ENCODE data around the gene DCK. TPM values are rescaled to one million over a fixed set of nuclear protein-coding genes. Genes with fewer than 3 reads are reported as not detected.
"Not testable (repeated sequence)": the region's sequence is repeated elsewhere in the genome, so short reads cannot be mapped to it uniquely, and the experiment has no call there.

DCK gene
- total RNA-seq, 1 donor from 2014 or later: 35.6 TPM

- no peaks in the 10 kb centered on the region for H3K4me1 Mint-ChIP-seq (ENCODE audit: low read depth)
Measured at GRCh38 chr4:71049395-71049794, 55.9 kb downstream of the DCK start.

GRCh38 chr4:71050809-71051208, 57.4 kb downstream of the DCK start:
- peaks cover 4% of the 10 kb centered on the region for H3K9me3 Mint-ChIP-seq
- DNase-seq (ENCODE audit: low spot score): no peak
- intact Hi-C loops (cut with micrococcal nuclease): no loop called here
- no peaks in the 10 kb centered on the region for H3K36me3 Mint-ChIP-seq (ENCODE audit: low read depth)
- no peaks in the 10 kb centered on the region for H3K27me3 Mint-ChIP-seq (ENCODE audit: insufficient read depth)
- H3K4me1 Mint-ChIP-seq (ENCODE audit: low read depth): no peaks in the 10 kb centered on the region
- no peak overlapping the region for H3K27ac Mint-ChIP-seq
- H3K4me3 Mint-ChIP-seq: no peak overlapping the region

More at GRCh38 chr4:71049395-71049794, 55.9 kb downstream of the DCK start:
- intact Hi-C loops (cut with micrococcal nuclease): no loop called here
- Mint-ChIP-seq H3K27me3 (ENCODE audit: insufficient read depth) (no peaks in the 10 kb centered on the region), H3K36me3 (ENCODE audit: low read depth) (no peaks in the 10 kb centered on the region), H3K4me3 (no peak overlapping the region), H3K9me3 (peaks cover 4% of the 10 kb centered on the region), H3K27ac (no peak overlapping the region)
- no peak for DNase-seq (ENCODE audit: low spot score)

- DNase-seq (ENCODE audit: low spot score): no peak
- intact Hi-C loops (cut with micrococcal nuclease): no loop called here
- H3K36me3 Mint-ChIP-seq (ENCODE audit: low read depth): no peaks in the 10 kb centered on the region
- no peaks in the 10 kb centered on the region for H3K4me1 Mint-ChIP-seq (ENCODE audit: low read depth)
- peaks cover 4% of the 10 kb centered on the region for H3K9me3 Mint-ChIP-seq
- H3K27me3 Mint-ChIP-seq (ENCODE audit: insufficient read depth): no peaks in the 10 kb centered on the region
- H3K4me3 Mint-ChIP-seq: no peak overlapping the region
- H3K27ac Mint-ChIP-seq: no peak overlapping the region
Measured at GRCh38 chr4:71052034-71052433, 58.6 kb downstream of the DCK start.

GRCh38 chr4:71052716-71053115, 59.3 kb downstream of the DCK start:
- peaks cover 4% of the 10 kb centered on the region for H3K9me3 Mint-ChIP-seq
- intact Hi-C loops (cut with micrococcal nuclease): no loop called here
- no peaks in the 10 kb centered on the region for H3K4me1 Mint-ChIP-seq (ENCODE audit: low read depth)
- H3K36me3 Mint-ChIP-seq (ENCODE audit: low read depth): no peaks in the 10 kb centered on the region
- H3K27me3 Mint-ChIP-seq (ENCODE audit: insufficient read depth): no peaks in the 10 kb centered on the region
- no peak for DNase-seq (ENCODE audit: low spot score)
- no peak overlapping the region for H3K27ac Mint-ChIP-seq
- no peak overlapping the region for H3K4me3 Mint-ChIP-seq

GRCh38 chr4:71053613-71054012, 60.2 kb downstream of the DCK start:
- DNase-seq (ENCODE audit: low spot score); H3K9me3 Mint-ChIP-seq; intact Hi-C loops (cut with micrococcal nuclease); H3K4me3 Mint-ChIP-seq; H3K27ac Mint-ChIP-seq; H3K4me1 Mint-ChIP-seq (ENCODE audit: low read depth); H3K27me3 Mint-ChIP-seq (ENCODE audit: insufficient read depth); H3K36me3 Mint-ChIP-seq (ENCODE audit: low read depth): not testable (repeated sequence)

GRCh38 chr4:71059573-71059972, 66.1 kb downstream of the DCK start:
- H3K4me1 Mint-ChIP-seq (ENCODE audit: low read depth); H3K36me3 Mint-ChIP-seq (ENCODE audit: low read depth); intact Hi-C loops (cut with micrococcal nuclease); H3K9me3 Mint-ChIP-seq; H3K27me3 Mint-ChIP-seq (ENCODE audit: insufficient read depth); H3K27ac Mint-ChIP-seq; DNase-seq (ENCODE audit: low spot score); H3K4me3 Mint-ChIP-seq: not testable (repeated sequence)

GRCh38 chr4:71062436-71062835, 69.0 kb downstream of the DCK start:
- H3K27me3 Mint-ChIP-seq (ENCODE audit: insufficient read depth): peaks cover 6% of the 10 kb centered on the region
- no peaks in the 10 kb centered on the region for H3K4me1 Mint-ChIP-seq (ENCODE audit: low read depth)
- intact Hi-C loops (cut with micrococcal nuclease): no loop called here
- no peaks in the 10 kb centered on the region for H3K36me3 Mint-ChIP-seq (ENCODE audit: low read depth)
- H3K4me3 Mint-ChIP-seq: no peak overlapping the region
- no peak overlapping the region for H3K27ac Mint-ChIP-seq
- H3K9me3 Mint-ChIP-seq: no peaks in the 10 kb centered on the region
- DNase-seq (ENCODE audit: low spot score): no peak

- no peak overlapping the region for H3K27ac Mint-ChIP-seq
- H3K4me3 Mint-ChIP-seq: no peak overlapping the region
- intact Hi-C loops (cut with micrococcal nuclease): no loop called here
- no peaks in the 10 kb centered on the region for H3K36me3 Mint-ChIP-seq (ENCODE audit: low read depth)
- H3K9me3 Mint-ChIP-seq: no peaks in the 10 kb centered on the region
- no peak for DNase-seq (ENCODE audit: low spot score)
- H3K27me3 Mint-ChIP-seq (ENCODE audit: insufficient read depth): peaks cover 6% of the 10 kb centered on the region
- no peaks in the 10 kb centered on the region for H3K4me1 Mint-ChIP-seq (ENCODE audit: low read depth)
Measured at GRCh38 chr4:71063711-71064110, 70.3 kb downstream of the DCK start.

GRCh38 chr4:71064521-71064920, 71.1 kb downstream of the DCK start:
- peaks cover 6% of the 10 kb centered on the region for H3K27me3 Mint-ChIP-seq (ENCODE audit: insufficient read depth)
- no peaks in the 10 kb centered on the region for H3K4me1 Mint-ChIP-seq (ENCODE audit: low read depth)
- DNase-seq (ENCODE audit: low spot score): no peak
- H3K36me3 Mint-ChIP-seq (ENCODE audit: low read depth): no peaks in the 10 kb centered on the region
- no peaks in the 10 kb centered on the region for H3K9me3 Mint-ChIP-seq
- H3K27ac Mint-ChIP-seq: no peak overlapping the region
- no peak overlapping the region for H3K4me3 Mint-ChIP-seq
- intact Hi-C loops (cut with micrococcal nuclease): no loop called here

GRCh38 chr4:71065991-71066510, 72.6 kb downstream of the DCK start:
- Mint-ChIP-seq H3K27ac (no peak overlapping the region), H3K27me3 (ENCODE audit: insufficient read depth) (peaks cover 8% of the 10 kb centered on the region), H3K4me3 (no peak overlapping the region), H3K36me3 (ENCODE audit: low read depth) (no peaks in the 10 kb centered on the region), H3K9me3 (no peaks in the 10 kb centered on the region), H3K4me1 (ENCODE audit: low read depth) (no peaks in the 10 kb centered on the region)
- intact Hi-C loops (cut with micrococcal nuclease): no loop called here
- no peak for DNase-seq (ENCODE audit: low spot score)

- Mint-ChIP-seq H3K27me3 (ENCODE audit: insufficient read depth) (peaks cover 2% of the 10 kb centered on the region), H3K27ac (no peak overlapping the region), H3K9me3 (no peaks in the 10 kb centered on the region), H3K36me3 (ENCODE audit: low read depth) (no peaks in the 10 kb centered on the region), H3K4me1 (ENCODE audit: low read depth) (no peaks in the 10 kb centered on the region), H3K4me3 (no peak overlapping the region)
- no peak for DNase-seq (ENCODE audit: low spot score)
- intact Hi-C loops (cut with micrococcal nuclease): no loop called here
Measured at GRCh38 chr4:71066737-71067716, 73.6 kb downstream of the DCK start.

GRCh38 chr4:71069063-71069462, 75.6 kb downstream of the DCK start:
- no peak for DNase-seq (ENCODE audit: low spot score)

GRCh38 chr4:71070015-71070414, 76.6 kb downstream of the DCK start:
- DNase-seq (ENCODE audit: low spot score): no peak
- intact Hi-C loops (cut with micrococcal nuclease): no loop called here
- Mint-ChIP-seq H3K27ac (no peak overlapping the region), H3K4me3 (no peak overlapping the region), H3K4me1 (ENCODE audit: low read depth) (no peaks in the 10 kb centered on the region), H3K9me3 (no peaks in the 10 kb centered on the region), H3K27me3 (ENCODE audit: insufficient read depth) (peaks cover 4% of the 10 kb centered on the region), H3K36me3 (ENCODE audit: low read depth) (no peaks in the 10 kb centered on the region)

More at GRCh38 chr4:71069063-71069462, 75.6 kb downstream of the DCK start:
- H3K36me3 Mint-ChIP-seq (ENCODE audit: low read depth): no peaks in the 10 kb centered on the region
- no peak overlapping the region for H3K4me3 Mint-ChIP-seq
- intact Hi-C loops (cut with micrococcal nuclease): no loop called here
- H3K9me3 Mint-ChIP-seq: no peaks in the 10 kb centered on the region
- H3K27me3 Mint-ChIP-seq (ENCODE audit: insufficient read depth): peaks cover 2% of the 10 kb centered on the region
- H3K4me1 Mint-ChIP-seq (ENCODE audit: low read depth): no peaks in the 10 kb centered on the region
- H3K27ac Mint-ChIP-seq: no peak overlapping the region
